ENCODE results near the gene SRBD1.

DNA sequence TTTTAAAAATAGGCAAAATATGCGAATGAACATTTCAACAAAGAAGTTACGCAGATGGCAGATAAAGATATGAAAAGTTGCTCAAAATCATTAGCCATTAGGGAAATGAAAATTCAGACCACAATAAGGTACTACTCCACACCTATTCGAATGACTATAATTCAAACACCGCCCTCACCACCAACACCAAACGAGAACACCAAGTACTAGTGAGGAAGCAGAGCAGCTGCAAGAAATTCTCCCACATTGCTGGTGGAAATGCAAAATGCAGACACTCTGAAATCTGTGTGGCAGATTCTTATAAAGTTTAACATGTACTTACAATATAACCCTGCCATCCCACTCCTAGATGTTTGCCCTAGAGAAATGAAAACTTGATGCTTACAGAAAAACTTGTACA, 23.2 kb upstream of the SRBD1 start:
- TF ChIP-seq, protein P1, sequence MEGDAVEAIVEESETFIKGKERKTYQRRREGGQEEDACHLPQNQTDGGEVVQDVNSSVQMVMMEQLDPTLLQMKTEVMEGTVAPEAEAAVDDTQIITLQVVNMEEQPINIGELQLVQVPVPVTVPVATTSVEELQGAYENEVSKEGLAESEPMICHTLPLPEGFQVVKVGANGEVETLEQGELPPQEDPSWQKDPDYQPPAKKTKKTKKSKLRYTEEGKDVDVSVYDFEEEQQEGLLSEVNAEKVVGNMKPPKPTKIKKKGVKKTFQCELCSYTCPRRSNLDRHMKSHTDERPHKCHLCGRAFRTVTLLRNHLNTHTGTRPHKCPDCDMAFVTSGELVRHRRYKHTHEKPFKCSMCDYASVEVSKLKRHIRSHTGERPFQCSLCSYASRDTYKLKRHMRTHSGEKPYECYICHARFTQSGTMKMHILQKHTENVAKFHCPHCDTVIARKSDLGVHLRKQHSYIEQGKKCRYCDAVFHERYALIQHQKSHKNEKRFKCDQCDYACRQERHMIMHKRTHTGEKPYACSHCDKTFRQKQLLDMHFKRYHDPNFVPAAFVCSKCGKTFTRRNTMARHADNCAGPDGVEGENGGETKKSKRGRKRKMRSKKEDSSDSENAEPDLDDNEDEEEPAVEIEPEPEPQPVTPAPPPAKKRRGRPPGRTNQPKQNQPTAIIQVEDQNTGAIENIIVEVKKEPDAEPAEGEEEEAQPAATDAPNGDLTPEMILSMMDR (IDR thresholded peaks at IDR 0.05; ENCODE audit: low read length), result no peak
- no peak for TF ChIP-seq EZH2 (optimal IDR thresholded peaks at IDR 0.05; ENCODE audit: low read depth, low read length)
- no peak for TF ChIP-seq EZH2phosphoT487 (IDR thresholded peaks at IDR 0.05; ENCODE audit: low read length)

All from MM.1S (cell line).